COLO668 (cell line): ENCODE measurements around the gene SEPSECS.
A peak's percentile ranks its signal among the peaks of the same experiment; 100 is the strongest.

Experiments
- DNase-seq: peaks from one replicate; lab custom pipeline; 2025; ENCODE audit not compliant: unreplicated experiment; lab: John Stamatoyannopoulos, UW

SEPSECS gene

GRCh38 chr4:25157081-25157480, 3.2 kb downstream of the SEPSECS start:
- no peak for DNase-seq

DNA sequence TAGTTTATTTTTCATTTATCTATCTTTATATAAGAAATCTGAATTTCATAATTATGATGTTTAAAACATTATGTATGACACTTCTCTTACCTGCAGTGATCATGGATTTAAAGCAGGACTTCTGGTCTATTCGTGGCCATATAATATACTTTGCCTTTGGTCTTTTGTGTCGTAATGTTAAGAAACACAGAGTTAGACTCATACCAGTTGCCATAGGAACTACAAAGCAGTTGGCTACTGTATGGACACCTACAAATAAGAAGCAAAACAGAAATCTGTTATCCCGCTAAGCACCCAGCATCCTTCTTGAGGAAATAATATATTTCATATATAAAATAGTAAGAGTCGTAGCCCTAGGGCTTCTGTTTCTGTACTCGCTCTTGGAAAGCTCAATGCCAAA, 4.3 kb downstream of the SEPSECS start:
- DNase-seq: no peak

DNA sequence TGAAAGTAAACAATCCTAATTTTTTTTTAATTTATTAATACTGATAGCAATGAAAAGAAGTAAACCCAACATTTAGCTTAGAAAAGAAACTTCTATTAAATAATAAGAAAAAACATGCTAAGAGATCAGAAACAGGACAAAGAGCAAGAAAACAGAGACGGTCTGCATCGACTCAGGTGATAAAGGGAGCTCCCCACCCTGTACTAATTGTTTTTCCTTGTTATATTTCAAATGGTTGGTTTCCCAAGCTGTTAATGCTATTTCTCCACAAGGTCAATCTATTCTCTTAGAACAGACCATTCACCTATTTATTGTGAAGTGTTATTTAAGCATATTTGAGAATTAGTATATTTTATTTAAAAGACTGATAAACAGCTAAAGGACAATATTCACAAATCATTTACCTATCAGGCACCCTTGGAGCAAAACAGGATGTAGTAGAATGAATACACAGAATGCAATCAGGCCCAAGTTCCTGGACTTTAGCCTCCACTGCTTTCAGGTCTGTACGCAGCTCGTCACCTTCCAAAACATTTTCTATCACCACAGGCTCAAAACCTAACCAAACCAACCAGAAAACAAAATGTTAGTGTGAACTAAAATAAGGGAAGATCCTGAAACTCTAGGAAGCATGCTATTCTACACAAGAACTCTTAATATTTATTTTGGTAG, 5.5 kb downstream of the SEPSECS start:
- peak; percentile 14 for DNase-seq

- DNase-seq: no peak
Measured at GRCh38 chr4:25146076-25146475, 14.2 kb downstream of the SEPSECS start.

DNA sequence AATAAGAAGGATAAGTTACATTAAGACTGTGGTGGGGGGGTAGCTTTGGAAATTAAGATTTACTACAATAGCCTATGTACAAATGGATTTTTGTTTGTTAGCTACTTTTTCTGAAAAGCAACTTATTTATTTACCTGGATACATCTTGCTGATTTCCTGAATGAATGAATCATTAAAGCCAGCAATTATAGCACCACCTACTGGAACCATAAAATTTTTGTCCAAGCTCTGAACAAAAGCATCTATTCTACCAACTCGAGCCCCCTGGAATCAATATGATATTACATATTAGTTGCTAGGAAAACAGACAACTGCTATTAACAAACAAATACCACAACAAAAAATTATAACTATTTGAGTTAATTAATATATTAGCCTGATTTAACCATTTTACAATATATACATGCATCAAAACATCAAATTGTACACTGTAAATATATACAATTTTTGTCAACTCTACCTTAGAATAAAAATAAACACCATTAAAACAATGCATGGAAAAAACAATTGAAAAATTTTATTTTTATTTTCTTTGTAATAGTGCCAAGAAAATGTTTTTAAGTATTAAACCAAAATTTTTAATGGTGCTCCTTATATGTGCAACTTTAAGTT, 15.3 kb downstream of the SEPSECS start:
- DNase-seq: no peak

DNA sequence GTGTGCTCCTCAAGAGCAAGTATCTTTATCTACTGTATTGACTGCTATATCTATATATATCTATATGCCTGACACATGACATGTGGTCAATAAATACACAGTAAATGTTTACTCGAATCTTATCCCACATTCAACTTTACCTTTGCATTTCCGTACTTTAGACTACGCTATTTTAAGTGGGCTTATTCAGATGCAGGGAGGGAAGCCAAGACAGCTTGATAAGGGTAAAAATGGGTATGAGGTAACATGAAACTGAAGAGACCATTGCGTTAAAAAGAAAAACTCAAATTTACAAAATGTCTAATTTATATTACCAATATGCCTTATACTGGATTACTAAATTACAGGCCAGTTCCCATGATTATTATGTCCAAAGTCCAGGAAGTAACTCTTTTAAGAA, 17.8 kb downstream of the SEPSECS start:
- no peak for DNase-seq

- DNase-seq: no peak
Measured at GRCh38 chr4:25141592-25141991, 18.7 kb downstream of the SEPSECS start.

DNA sequence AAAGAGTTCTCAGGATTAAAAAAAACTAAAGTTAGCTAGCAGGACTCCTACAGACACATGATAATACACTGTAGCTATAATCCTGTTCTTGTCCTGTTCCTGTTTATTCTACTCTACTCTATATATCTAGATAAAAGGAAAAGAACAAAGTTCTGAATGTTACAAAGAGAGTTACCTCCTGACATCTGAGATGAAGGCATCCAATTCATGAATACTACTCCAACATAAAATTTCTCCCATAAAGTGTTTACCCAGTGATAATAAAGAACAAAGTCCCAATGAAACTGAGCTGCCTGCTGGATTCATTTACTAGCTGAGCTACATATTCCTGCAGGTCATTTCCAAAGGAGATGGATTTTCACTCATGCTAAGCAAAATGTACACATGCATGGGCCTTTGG, 27.1 kb downstream of the SEPSECS start:
- DNase-seq: no peak

DNA sequence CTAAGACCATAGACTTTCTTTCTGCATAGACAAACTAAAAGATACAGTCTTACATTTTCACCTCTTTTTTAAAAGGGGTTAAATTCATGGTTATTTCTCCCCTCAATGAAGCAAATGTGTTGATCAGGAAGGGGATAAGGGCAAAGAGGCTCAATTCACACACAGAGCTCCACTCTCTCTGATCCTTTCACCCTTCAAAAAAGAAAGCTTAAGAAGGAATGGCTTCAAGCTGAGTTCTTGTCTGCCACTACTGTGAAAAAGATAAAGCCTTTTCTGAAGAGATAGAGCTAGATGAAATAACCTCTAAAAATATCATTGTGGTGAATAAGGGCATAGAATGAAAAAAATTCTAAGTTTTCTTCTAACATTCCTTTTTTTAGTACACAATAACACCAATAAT, 28.3 kb downstream of the SEPSECS start:
- DNase-seq: no peak

- DNase-seq: no peak
Measured at GRCh38 chr4:25131381-25131780, 28.9 kb downstream of the SEPSECS start.

- no peak for DNase-seq
Measured at GRCh38 chr4:25129917-25130316, 30.3 kb downstream of the SEPSECS start.

- DNase-seq: no peak
Measured at GRCh38 chr4:25128671-25129070, 31.6 kb downstream of the SEPSECS start.

- no peak for DNase-seq
Measured at GRCh38 chr4:25123236-25123635, 37.0 kb downstream of the SEPSECS start.

DNA sequence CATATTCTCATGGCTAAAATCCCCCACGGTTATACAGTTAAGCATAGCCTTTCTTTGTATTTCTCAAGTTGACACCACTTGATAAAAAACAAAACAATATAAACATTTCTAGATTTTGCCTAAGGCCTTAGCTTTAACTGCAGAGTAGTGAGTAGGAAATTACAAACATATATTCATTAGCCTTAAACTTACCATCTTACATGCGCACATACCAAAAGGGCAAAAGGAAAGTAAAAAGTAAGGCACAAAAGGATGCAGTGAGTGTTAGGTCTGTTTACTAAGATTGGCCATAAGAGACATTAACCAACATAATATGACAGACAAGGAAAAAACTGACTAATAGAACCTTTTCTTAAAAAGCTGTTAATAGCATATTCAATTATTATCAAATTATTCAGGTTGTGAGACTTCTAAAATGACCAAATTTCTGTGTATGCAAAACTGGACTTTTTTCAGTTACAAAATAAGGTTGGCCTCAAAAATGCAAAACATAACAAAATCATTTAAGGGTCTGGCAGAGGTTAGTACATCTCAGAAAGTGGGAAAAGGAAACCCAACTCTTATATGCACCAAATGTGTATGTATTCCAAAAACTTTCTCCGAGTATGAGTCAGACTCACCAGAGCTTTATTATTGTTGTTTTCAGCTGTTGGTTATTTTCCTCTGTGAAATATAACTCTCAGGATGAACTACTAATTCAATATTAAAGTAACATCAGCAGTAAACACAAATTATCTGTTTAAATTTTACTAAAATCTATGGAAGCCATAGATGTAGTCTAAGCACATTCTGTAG, 39.9 kb downstream of the SEPSECS start:
- DNase-seq: no peak

GRCh38 chr4:25117716-25118472, 42.4 kb downstream of the SEPSECS start:
- DNase-seq: no peak

DNA sequence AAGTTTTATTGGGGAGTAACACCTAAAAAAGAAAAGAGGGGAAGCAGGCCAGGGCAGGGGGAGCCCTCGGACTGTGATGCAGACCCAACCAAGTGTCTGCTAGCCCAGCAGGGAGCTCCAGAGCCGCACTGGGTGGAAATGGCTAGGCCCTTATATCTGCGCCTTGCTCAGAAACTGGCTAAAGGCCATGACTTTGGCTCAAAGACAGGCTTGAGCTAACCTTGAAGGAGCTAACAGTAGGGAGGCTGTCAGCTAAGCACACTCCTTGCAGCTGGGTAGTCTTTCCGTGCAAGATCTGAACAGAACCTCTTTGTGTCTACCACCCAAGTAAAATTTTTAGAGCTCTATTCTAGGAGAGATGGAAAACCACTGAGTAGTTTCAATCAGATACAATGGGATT, 43.0 kb downstream of the SEPSECS start:
- DNase-seq: no peak

DNA sequence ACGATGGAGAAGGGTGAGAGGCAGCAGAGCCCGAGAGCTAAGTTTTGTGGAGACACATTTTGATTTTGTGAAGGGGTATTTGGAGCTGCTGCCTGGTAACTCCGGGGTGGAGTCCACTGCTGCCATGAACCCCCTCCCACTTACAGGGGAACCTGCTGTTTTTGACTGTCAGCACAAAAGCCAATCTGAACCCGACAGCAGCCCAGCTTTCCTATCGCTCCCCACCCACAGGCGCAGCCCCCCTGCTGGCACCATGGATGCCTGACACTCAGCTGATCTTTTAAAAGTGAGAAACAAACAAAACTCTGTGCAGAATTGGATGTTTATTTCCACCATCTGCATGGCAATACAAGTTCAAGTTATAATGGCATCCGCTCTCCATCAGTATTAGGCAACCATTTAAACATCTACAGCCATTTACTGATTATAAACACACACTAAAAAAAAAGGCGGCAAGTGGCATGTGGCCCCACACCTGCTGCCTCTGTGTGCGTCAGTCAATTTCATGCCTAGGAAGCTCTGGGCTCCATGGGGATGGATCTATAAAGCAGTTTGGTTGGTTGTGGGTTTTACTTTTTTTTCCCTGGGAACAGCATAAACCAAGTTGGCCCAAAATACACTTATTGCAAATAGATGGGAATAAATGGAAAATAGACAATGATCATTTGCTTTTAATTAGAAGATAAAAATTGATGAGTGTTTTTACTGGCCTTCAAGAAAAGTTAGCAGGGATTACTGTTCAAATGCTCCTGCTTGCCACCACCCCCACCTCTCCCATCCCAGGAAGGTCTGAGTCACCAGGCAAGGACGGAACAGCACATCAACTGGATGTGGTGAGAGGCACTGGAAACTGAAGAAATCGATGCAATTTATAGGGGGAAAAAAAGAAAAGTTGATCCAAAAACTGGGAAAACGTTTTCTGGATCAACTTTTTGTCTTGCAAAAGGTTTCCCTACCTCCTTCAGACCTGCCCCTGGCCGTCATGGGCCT, 46.0 kb downstream of the SEPSECS start:
- no peak for DNase-seq

- no peak for DNase-seq
Measured at GRCh38 chr4:25112995-25113380, 47.3 kb downstream of the SEPSECS start.

DNA sequence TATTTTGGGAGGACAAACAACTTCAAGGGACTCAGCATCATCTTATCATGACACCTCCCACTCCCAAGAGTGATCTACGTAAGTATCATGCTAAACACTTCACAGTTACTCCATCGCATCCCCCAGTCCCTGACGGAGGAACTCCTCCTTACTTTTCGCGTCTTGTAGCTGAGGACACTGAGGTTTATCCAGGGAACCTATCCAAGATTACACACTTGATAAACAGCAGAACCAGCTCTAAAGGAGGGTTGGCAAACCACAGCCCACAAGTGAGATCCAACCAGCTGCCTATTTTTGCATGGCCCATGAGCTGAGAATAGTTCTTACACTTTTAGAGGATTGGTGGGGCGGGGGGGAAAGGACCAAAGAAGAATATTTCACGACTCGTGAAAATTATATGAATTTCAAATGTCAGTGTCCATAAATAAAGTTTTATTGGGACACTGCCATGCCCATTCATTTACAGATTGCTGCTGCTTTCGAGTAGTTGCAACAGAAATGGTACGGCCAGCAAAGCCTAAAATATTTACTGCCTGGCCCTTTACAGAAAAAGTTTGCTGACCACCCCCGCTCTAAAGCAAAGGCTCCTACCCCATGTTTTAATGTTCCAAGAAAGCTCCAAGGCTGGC, 47.8 kb downstream of the SEPSECS start:
- DNase-seq: no peak

DNA sequence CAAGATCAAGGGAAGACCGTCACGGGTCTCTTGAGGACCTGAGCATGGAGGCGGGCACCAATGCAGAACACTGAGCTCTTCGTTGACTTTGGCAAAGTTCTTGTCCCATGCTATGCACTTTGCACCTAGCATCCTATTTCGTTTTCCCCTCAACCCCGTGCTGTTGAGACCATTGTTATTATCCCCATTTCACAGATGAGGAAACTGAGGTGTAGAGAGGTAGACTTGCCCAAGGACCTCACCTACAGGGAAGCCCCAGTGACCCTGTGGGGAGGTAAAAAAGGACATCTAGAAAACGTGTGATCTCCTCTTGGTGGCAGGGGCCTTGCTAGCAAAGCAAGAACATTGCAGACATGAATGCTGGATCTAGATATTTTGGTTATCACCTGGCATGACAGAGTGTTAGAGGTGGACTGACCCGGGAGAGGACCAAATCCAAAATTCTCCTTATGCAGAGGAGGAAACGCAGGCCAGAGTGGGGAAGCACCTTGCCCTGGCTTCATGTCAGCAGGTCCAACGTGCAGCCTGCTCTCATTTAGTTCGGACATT, 48.5 kb downstream of the SEPSECS start:
- DNase-seq: no peak
